Thyroid gland (tissue), 4 donors: ENCODE results near the gene GLI3.

ENCODE experiments used
- CTCF ChIP-seq, 6 experiments: fragments of 200-600 bp in 3 of 6; fragments of 450-650 bp in 3 of 6; sonication (generic) in 3 of 6; IDR thresholded peaks; one replicate each; pipeline ENCODE4 v1.5.1; 2016 to 2019; ENCODE audit warnings: antibody characterized with exemption in 6 of 6, mild to moderate bottlenecking in 2 of 6, inconsistent platforms in 1 of 6, moderate library complexity in 1 of 6
- POLR2A ChIP-seq, 2 donors: fragments of 450-650 bp; IDR thresholded peaks; one replicate each; pipeline ENCODE4 v1.6.1; 2017; ENCODE audit warnings: antibody characterized with exemption in 2 of 2, mild to moderate bottlenecking in 2 of 2, moderate library complexity in 1 of 2

- no peak for TF ChIP-seq CTCF (IDR thresholded peaks at IDR 0.05)
- no peak for TF ChIP-seq POLR2A (IDR thresholded peaks at IDR 0.05)
These were observed 259.3 kb downstream of the GLI3 start for GRCh38 chr7:41977661-41978060.
